ENCODE measurements around the gene PCDHB1.

The PCDHB1 gene

GRCh38 chr5:141050622-141051520 lies at the start of gene PCDHB1:
TSS of gene PCDHB1 (plus strand) at chr5:141051374. CDS start at chr5:141051471, 97 bp downstream.
- DNase-seq = peak; percentile 71

DNA sequence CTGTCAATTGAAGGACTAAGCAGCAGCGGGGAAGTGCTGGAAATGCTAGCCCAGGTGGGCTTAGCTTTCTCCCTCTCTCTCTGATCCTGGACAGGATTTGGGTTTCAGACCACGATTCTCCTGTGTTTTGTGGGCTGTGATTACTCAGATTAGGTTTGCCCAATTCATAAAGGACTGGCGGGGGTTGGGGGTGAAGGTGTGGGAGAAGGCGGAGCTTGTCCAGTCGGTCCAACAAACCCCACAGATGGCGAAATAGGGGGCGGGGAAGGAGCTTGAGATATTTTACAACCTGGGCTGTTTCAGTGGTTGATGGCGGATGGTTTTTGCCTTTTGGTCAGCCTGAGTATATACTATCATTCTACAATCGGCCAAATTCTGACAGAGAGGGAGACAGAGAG lies 49.7 kb upstream of the PCDHB1 start:
- DNase-seq = peak; percentile 11

DNA sequence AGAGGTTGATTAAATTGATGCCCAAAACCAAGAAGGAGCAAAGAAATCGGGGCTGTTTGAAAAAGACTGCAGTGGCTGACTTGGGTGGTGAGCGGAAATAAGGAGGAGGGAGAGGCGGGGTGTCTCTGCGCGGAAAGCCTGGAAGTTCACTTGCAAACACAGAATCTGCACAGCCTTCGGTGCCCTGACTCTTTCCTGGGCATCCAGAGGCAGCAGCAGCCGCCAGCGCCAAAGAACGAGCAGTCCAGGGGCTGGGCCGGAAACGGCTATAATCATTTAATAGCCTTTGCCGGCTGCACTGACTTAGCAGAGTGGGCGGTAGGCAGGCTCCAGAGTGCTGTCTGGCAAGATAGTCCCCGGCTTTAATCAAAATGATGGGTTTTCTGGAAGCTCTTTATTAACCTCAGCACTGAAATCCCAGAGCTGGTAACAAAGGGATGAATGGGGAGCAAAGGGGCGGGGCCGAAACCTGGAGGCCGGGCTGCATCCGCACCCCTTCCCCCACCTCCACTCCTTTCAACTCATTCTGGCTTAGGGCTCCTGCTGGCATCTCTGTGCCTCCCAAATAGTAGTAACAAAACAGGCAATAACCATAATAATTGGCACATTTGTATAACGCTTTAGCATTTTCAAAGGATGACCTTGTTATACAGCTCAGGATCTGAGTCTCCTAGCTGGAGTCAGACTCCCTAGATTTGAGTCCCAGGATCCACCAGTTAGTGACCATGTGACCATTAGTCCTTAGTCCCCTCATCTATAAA lies 49.1 kb upstream of the PCDHB1 start:
- DNase-seq = peak; percentile 39

DNA sequence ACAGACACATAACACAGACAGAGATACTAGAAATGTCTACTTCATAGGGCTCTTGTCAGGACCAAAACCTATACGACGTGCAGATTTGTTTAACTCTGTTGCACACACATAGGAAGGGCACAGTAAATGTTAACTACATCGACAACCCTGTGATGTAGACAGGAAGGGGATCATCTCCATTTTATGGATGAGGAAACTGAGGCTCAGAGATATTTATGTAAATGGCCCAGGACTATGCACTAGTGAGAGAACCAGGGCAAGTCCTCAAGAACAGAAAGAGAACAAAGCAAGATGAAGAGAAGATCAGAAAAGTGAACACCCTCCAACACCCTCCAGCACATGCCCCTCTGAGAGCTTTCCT lies 48.6 kb upstream of the PCDHB1 start:
- no peak for DNase-seq

DNA sequence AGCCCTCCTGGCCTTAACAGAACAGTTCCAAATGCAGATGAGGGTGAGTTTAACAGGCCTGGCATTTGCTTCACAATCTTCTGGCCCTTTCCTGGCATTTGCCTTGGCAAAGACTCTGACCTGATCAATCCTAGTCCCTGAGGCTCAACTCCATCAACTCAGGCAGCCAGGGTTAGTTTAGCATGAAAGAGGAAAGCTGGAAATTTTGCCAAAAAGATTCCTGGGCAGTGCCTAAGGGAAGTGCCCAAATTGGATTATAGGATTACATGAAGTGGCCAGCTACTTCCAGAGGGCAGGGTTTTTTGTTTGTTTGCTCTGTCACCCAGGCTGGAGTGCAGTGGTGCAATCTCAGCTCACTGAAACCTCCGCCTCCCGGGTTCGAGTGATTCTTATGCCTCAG lies 48.1 kb upstream of the PCDHB1 start:
- no peak for DNase-seq

GRCh38 chr5:141003791-141004611 lies 47.2 kb upstream of the PCDHB1 start:
- DNase-seq = no peak

DNA sequence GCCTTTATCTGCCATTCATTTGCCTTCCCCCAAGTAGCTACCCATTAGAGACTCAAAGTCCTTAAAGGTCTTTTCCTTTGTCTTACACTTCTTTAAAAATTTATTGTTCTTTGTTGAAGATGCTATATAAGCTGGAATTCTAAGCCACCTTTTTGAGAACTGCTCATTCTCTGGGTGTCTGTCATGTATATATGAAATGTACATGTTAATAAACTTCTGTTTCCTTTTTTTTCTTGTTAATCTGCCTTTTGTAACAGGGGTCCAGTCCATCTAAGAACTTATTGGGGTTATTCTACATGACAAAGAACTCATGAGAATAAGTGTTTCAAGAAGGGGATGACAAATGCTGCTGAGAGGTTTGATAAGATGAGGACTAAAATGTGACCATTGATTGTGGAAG lies 43.4 kb upstream of the PCDHB1 start:
- DNase-seq = no peak

DNA sequence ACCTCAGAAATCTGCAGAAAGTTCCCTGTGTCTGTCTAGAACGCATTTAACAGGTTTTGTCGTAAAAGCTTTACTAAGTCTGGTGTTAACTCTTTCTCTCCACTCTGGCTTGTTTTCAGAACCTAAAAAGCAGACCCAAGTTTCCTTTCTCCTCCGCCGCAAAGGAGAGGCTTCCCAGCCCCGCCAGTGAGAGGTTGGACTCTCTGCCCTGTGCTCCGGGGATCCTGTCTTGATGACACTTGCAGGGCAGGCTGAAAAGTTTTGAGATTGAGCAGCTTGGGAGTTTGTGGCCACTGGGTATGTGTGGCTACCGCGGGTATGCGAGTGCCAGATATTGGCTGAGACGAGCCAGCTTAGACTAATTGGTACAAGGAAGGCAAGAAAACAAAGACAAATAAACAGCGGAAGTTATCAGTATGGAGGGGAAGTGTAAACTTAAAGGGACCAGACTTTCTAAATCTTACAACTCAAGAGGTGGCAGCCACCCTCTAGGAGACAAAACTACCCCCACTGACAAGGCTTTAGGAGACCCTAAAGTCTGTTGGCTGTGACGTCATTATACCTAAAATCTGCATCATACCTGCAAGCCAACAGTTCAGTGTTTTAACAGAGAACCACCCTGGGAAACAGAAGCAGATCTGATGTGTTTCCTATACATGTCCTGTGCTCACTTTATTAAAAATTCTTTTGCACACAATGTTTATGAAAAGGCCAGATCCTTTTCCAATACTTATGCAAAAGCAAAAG lies 41.0 kb upstream of the PCDHB1 start:
- DNase-seq = no peak

GRCh38 chr5:141017943-141018342 lies 33.2 kb upstream of the PCDHB1 start:
- no peak for DNase-seq

- no peak for DNase-seq
Measured at GRCh38 chr5:141022384-141022783, 28.8 kb upstream of the PCDHB1 start.

- DNase-seq = no peak
Measured at GRCh38 chr5:141031006-141031405, 20.2 kb upstream of the PCDHB1 start.

DNA sequence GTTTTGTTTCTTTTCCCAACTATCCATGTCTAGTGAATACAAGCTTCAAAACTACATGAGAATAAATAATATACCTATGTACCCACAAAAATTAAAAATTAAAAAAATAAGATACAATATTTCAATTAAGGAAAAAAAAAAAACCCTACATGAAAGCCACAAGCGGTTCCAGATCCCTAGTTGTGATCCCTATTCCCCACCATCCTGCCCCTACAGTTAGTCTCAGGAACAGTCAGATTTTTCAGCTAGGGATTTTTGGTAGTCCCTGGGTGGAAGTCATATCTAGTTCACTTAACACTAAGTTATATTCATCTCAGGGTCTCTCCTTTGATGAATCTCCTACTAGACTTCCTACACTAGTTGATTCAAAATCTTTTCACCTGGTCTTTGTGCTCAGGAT lies 18.5 kb upstream of the PCDHB1 start:
- DNase-seq = no peak

GRCh38 chr5:141039061-141039460 lies 12.1 kb upstream of the PCDHB1 start:
- no peak for DNase-seq

DNA sequence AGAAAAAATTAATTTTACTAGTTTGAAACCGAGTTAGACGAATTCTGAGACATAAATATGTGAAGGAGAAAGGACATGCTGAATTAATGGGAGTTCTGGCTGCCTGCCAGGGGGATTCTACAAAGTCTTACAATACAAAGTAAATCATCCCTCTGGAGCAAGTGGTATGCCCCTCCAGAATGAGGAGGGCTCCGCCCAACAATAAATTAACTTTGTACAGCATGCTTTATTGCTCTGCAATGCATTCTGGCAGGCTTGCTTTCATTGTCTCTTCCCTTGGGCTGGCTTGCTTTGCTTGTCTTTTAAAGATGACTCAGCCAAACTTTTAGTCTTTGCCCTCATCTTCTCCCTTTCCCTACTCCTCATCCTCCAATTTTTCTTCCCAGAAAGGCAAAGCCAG lies 11.7 kb upstream of the PCDHB1 start:
- DNase-seq = no peak

DNA sequence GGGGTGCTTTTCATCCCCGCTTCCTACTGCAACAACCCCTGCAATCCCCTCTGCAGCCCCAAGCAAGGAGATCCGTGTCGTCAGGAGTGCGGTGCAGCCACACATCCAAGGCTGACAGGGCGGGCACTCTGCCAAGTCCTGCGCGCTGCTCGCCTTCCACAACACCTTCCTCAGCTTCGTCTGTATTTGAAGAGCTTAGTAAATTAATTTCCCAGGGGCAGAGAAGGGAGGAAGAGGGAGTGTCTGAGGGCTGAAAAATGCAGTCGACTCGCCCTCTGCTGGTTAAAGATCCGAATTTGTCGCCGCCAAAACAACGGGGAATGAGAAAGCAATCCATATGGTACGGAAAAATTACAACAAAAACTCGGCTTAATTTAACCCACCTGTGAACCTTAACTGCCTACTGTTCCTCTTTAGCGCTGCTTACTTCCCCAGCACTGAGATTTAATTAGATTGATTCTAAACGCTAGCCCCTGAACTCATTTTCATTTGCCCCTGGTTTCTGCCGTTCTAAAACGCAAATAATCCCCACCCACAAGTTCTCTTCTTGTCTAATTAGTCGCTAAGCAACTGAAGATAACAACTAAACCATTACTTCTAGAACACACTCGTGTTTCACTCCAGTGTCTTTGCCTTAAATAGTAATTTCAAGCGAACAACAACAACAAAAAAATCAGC lies 10.9 kb upstream of the PCDHB1 start:
- peak; percentile 87 for DNase-seq

GRCh38 chr5:141040771-141041426 lies 10.3 kb upstream of the PCDHB1 start:
- DNase-seq = peak; percentile 96

- no peak for DNase-seq
Measured at GRCh38 chr5:141041427-141041785, 9.8 kb upstream of the PCDHB1 start.

DNA sequence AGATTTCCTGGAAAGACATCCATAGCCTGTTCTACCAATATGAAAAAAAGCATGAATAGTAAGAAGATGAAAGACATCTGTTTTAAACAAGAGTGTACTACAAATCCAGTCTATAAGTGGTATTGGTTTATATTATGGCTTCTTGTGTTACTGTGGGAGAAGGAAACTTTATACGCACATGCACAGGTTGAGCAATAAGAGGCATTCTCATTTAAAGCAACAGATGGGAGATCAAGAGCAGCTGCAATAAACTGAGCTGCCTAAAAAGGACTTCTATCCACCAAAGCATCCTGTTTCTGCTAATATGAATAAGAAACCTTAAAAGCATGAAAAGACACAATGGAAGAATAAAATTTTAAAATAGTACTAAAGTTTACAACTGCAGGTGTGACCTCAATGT lies 8.6 kb upstream of the PCDHB1 start:
- no peak for DNase-seq

DNA sequence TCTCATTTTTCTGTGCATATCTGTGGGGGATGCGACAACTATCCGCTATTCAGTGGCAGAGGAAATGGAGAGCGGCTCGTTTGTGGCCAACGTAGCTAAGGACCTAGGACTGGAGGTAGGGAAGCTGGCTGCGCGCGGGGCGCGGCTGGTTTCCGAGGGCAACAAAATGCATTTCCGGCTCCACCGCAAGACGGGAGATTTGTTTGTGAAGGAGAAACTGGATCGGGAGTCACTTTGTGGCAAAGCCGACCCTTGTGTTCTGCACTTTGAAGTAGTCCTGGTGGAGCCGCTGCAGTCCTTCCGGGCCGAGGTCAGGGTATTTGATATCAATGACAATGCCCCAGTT lies 320 bp downstream of the PCDHB1 start:
- no peak for DNase-seq

- DNase-seq = no peak
Measured at GRCh38 chr5:141077826-141078225, 26.7 kb downstream of the PCDHB1 start.

- no peak for DNase-seq
Measured at GRCh38 chr5:141082228-141082627, 31.1 kb downstream of the PCDHB1 start.
